Endothelial cell (in vitro differentiated cells): ENCODE results near the gene CASP3. TPM values are rescaled to one million over a fixed set of nuclear protein-coding genes. Genes with fewer than 3 reads are reported as not detected.

Experiments
- DNase-seq: peaks from one replicate; pipeline ENCODE4 v3.0.0; 2021; ENCODE audit warnings: low spot score
- H3K27ac Mint-ChIP-seq: one replicate; pipeline ENCODE4 v1.8.0; 2021; ENCODE audit warnings: mixed read lengths, inconsistent platforms; ENCODE audit not compliant: unreplicated experiment
- H3K27me3 Mint-ChIP-seq: one replicate; pipeline ENCODE4 v1.8.0; 2021; ENCODE audit warnings: mild to moderate bottlenecking, moderate library complexity, mixed read lengths, inconsistent platforms; ENCODE audit not compliant: unreplicated experiment
- H3K36me3 Mint-ChIP-seq: one replicate; pipeline ENCODE4 v1.8.0; 2021; ENCODE audit warnings: mild to moderate bottlenecking, low read depth, mixed read lengths, inconsistent platforms; ENCODE audit not compliant: unreplicated experiment
- H3K4me1 Mint-ChIP-seq: one replicate; pipeline ENCODE4 v1.8.0; 2021; ENCODE audit warnings: mild to moderate bottlenecking, mixed read lengths, inconsistent platforms; ENCODE audit not compliant: unreplicated experiment
- H3K4me3 Mint-ChIP-seq: one replicate; pipeline ENCODE4 v1.8.0; 2021; ENCODE audit warnings: mild to moderate bottlenecking, mixed read lengths, inconsistent platforms; ENCODE audit not compliant: unreplicated experiment
- H3K9me3 Mint-ChIP-seq: one replicate; pipeline ENCODE4 v1.8.0; 2021; ENCODE audit warnings: mixed read lengths, inconsistent platforms; ENCODE audit not compliant: unreplicated experiment
- total RNA-seq: library from RNA; stranded (reverse); fragmentation: NEBNext Ultra II Directional; extraction: Animal tissue kit (Norgen Biotek cat#: 25700); gene quantifications from one replicate; pipeline ENCODE4 v1.2.1, GENCODE V29; 2021; ENCODE audit not compliant: unreplicated experiment
- TF ChIP-seq, protein P1 (sequence below): fragments of 200-600 bp; sonication (generic); IDR thresholded peaks from one replicate; pipeline ENCODE4 v1.5.0; 2021; ENCODE audit warnings: antibody characterized with exemption; ENCODE audit not compliant: unreplicated experiment

CASP3 gene
- total RNA-seq, 1 donor from 2014 or later, result 53.2 TPM

DNA sequence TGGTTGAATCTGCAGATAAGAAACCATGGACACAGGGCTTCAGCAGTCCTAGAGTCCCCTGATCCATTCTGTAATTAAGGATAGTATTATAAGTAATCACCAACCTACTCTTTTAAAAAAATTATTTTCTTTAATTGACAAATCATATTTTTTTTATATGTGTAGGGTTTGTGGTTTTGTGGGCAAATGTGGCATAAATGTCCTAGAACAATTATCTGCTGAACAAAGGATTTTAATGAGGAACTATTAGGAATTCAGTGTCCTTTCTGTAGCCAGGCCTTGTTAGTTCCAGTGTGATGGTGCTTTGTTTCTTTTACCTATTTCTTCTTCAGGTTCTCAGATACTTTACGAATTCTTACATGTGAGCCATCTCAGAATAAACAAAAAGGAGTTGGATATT lies 32.7 kb upstream of the CASP3 start:
- Mint-ChIP-seq H3K27me3 (peaks cover 2% of the 10 kb centered on the region), H3K9me3 (no peaks in the 10 kb centered on the region), H3K27ac (no peak overlapping the region), H3K4me1 (peaks cover 5% of the 10 kb centered on the region), H3K4me3 (no peak overlapping the region), H3K36me3 (peaks cover 4% of the 10 kb centered on the region)
- TF ChIP-seq, protein P1, sequence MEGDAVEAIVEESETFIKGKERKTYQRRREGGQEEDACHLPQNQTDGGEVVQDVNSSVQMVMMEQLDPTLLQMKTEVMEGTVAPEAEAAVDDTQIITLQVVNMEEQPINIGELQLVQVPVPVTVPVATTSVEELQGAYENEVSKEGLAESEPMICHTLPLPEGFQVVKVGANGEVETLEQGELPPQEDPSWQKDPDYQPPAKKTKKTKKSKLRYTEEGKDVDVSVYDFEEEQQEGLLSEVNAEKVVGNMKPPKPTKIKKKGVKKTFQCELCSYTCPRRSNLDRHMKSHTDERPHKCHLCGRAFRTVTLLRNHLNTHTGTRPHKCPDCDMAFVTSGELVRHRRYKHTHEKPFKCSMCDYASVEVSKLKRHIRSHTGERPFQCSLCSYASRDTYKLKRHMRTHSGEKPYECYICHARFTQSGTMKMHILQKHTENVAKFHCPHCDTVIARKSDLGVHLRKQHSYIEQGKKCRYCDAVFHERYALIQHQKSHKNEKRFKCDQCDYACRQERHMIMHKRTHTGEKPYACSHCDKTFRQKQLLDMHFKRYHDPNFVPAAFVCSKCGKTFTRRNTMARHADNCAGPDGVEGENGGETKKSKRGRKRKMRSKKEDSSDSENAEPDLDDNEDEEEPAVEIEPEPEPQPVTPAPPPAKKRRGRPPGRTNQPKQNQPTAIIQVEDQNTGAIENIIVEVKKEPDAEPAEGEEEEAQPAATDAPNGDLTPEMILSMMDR, result no peak
- no peak for DNase-seq

DNA sequence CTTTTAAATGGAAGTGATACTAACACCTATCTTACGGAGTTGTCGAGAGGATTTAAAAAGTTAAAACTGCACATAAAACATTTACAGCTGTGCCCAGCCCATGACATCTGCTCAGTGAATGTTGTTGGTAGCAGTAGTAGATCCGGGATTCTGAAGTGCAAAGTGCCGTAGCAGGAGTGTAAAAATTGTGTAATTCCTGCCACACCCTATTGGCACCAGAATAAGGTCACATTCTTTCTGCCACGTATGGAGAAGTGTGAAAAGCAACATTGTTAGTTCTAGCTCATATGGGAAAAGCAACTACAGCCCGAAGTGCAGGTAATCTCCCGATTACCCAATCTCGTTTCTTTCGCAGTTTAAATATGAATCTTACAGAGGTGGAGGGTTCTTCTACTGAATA lies 31.5 kb upstream of the CASP3 start:
- no peak for DNase-seq
- no peaks in the 10 kb centered on the region for H3K9me3 Mint-ChIP-seq
- H3K27me3 Mint-ChIP-seq, result peaks cover 2% of the 10 kb centered on the region
- peaks cover 4% of the 10 kb centered on the region for H3K36me3 Mint-ChIP-seq
- no peak overlapping the region for H3K27ac Mint-ChIP-seq
- TF ChIP-seq, protein P1, result no peak
- peaks cover 5% of the 10 kb centered on the region for H3K4me1 Mint-ChIP-seq
- H3K4me3 Mint-ChIP-seq, result no peak overlapping the region

- no peak overlapping the region for H3K4me3 Mint-ChIP-seq
- TF ChIP-seq, protein P1, result no peak
- H3K27me3 Mint-ChIP-seq, result peaks cover 3% of the 10 kb centered on the region
- H3K9me3 Mint-ChIP-seq, result no peaks in the 10 kb centered on the region
- H3K36me3 Mint-ChIP-seq, result peaks cover 11% of the 10 kb centered on the region
- no peak for DNase-seq
- H3K4me1 Mint-ChIP-seq, result no peaks in the 10 kb centered on the region
- no peak overlapping the region for H3K27ac Mint-ChIP-seq
Measured at GRCh38 chr4:184675821-184676492, 26.7 kb upstream of the CASP3 start.

- Mint-ChIP-seq H3K36me3 (peaks cover 12% of the 10 kb centered on the region), H3K4me1 (no peaks in the 10 kb centered on the region), H3K4me3 (no peak overlapping the region), H3K27me3 (peaks cover 3% of the 10 kb centered on the region), H3K27ac (no peak overlapping the region), H3K9me3 (no peaks in the 10 kb centered on the region)
- TF ChIP-seq, protein P1, result no peak
- DNase-seq, result no peak
Measured at GRCh38 chr4:184675018-184675417, 25.8 kb upstream of the CASP3 start.

- Mint-ChIP-seq H3K27ac (no peak overlapping the region), H3K4me1 (no peaks in the 10 kb centered on the region), H3K9me3 (no peaks in the 10 kb centered on the region), H3K4me3 (no peak overlapping the region), H3K36me3 (peaks cover 16% of the 10 kb centered on the region), H3K27me3 (peaks cover 3% of the 10 kb centered on the region)
- no peak for DNase-seq
- TF ChIP-seq, protein P1, result no peak
Measured at GRCh38 chr4:184674011-184674410, 24.8 kb upstream of the CASP3 start.
